K562 (cell line): Measurements from ENCODE around the gene AGFG1. TPM values are rescaled to one million over a fixed set of nuclear protein-coding genes. Genes with fewer than 3 reads are reported as not detected.

ENCODE experiments used
- ASH1L ChIP-seq: fragments of 450-650 bp; IDR thresholded peaks from 2 replicates; pipeline ENCODE4 v1.6.1; 2018; ENCODE audit warnings: borderline replicate concordance, mild to moderate bottlenecking, low read depth; ENCODE audit not compliant: partially characterized antibody
- ETV1 ChIP-seq: fragments of 450-650 bp; conservative IDR thresholded peaks from 2 replicates; pipeline ENCODE4 v1.6.1; 2016; ENCODE audit warnings: missing genetic modification characterization, control low read depth, low read depth, missing compliant biosample characterization
- HMG20A ChIP-seq: fragments of 450-650 bp; formaldehyde crosslinking; conservative IDR thresholded peaks from 2 replicates; pipeline ENCODE4 v1.4.0; 2020; ENCODE audit warnings: mild to moderate bottlenecking, mixed read lengths
- NR1H2 ChIP-seq: sonication (generic); formaldehyde crosslinking; IDR thresholded peaks from 2 replicates; pipeline ENCODE4 v1.4.0; 2020; ENCODE audit warnings: mild to moderate bottlenecking, missing genetic modification reagents
- SIRT6 ChIP-seq: IDR thresholded peaks from one replicate; pipeline ENCODE4 v1.6.1; 2012; ENCODE audit warnings: low read depth, mild to moderate bottlenecking, control low read depth, inconsistent platforms, low read length, moderate library complexity
- ZC3H8 ChIP-seq: fragments of 450-650 bp; IDR thresholded peaks from 2 replicates; pipeline ENCODE4 v1.6.1; 2017
- ZNF583 ChIP-seq: fragments of 250-450 bp; sonication (Bioruptor Pico); IDR thresholded peaks from 2 replicates; pipeline ENCODE4 v1.4.0; 2020
- ZSCAN32 ChIP-seq: fragments of 450-650 bp; formaldehyde crosslinking; IDR thresholded peaks from 2 replicates; pipeline ENCODE4 v1.4.0; 2020; ENCODE audit warnings: mild to moderate bottlenecking, moderate library complexity
- polyA plus RNA-seq, 8 experiments: library from polyadenylated mRNA; depleted of rRNA in 4 of 8; stranded (reverse) in 5 of 8; unstranded in 3 of 8; fragments of >200 nt; fragmentation: Nextera tagmentation in 2 of 8; fragmentation: Illumina TruSeq in 1 of 8; extraction: Ambion mirVana in 2 of 8; extraction: Trizol in 1 of 8; gene quantifications; 2 replicates each; pipeline versions ENCODE4 v1.2.1 to v1.2.3, GENCODE V29; 2011 to 2014; ENCODE audit warnings: inconsistent platforms in 1 of 8, missing spikeins in 1 of 8
- total RNA-seq, 7 experiments: library from RNA; depleted of rRNA in 6 of 7; stranded (reverse); fragments of >200 nt in 6 of 7; fragmentation: Illumina TruSeq in 2 of 7; extraction: Trizol in 2 of 7; gene quantifications; 2 replicates each; pipeline versions ENCODE4 v1.2.1 to v1.2.3, GENCODE V29; 2011 to 2021; ENCODE audit warnings: low replicate concordance in 1 of 7
- TF ChIP-seq, protein P1 (sequence below): fragments of 150-350 bp; IDR thresholded peaks from 2 replicates; pipeline ENCODE4 v1.6.1; 2014; ENCODE audit warnings: low read depth, mild to moderate bottlenecking, low read length, borderline replicate concordance
- TF ChIP-seq, protein P2 (sequence below), 3 experiments: fragments of 200-800 bp in 1 of 3; fragments of 250-450 bp in 1 of 3; fragments of 450-650 bp in 1 of 3; sonication (Bioruptor Pico) in 1 of 3; sonication (Bioruptor generic) in 1 of 3; formaldehyde crosslinking in 1 of 3; IDR thresholded peaks; 2 replicates each; pipeline versions ENCODE4 v1.6.1 to v1.8.0; 2016 to 2022; ENCODE audit warnings: mild to moderate bottlenecking in 2 of 3, missing genetic modification characterization in 2 of 3, missing compliant biosample characterization in 1 of 3, moderate library complexity in 1 of 3

AGFG1 gene
- total and polyA plus RNA-seq, 9 of the 15 experiments (the other 6 are each of a cell fraction or from before 2014, with no cell fraction given): 11.2 to 97.5 (median 36.0) TPM

DNA sequence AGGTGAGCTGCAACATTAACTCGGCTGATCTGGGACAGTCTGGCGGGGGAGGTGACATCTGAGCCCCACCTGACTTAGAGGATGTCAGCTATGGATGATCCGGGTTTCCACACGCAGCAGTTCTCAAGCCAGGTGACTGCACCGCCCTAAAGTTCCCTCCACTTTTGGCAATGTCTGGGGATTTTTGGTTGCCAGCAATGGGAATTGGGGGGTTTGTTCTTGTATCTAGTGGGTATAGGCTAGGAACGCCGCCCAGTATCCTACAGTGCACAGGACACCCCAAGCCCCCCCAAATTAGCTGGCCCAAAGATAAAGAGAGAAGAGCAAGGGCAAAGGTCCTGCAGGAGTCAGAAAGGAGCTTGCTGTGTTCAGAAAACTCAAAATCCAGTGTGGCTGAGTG lies 544 bp upstream of the AGFG1 start (continued):
- TF ChIP-seq, protein P1, sequence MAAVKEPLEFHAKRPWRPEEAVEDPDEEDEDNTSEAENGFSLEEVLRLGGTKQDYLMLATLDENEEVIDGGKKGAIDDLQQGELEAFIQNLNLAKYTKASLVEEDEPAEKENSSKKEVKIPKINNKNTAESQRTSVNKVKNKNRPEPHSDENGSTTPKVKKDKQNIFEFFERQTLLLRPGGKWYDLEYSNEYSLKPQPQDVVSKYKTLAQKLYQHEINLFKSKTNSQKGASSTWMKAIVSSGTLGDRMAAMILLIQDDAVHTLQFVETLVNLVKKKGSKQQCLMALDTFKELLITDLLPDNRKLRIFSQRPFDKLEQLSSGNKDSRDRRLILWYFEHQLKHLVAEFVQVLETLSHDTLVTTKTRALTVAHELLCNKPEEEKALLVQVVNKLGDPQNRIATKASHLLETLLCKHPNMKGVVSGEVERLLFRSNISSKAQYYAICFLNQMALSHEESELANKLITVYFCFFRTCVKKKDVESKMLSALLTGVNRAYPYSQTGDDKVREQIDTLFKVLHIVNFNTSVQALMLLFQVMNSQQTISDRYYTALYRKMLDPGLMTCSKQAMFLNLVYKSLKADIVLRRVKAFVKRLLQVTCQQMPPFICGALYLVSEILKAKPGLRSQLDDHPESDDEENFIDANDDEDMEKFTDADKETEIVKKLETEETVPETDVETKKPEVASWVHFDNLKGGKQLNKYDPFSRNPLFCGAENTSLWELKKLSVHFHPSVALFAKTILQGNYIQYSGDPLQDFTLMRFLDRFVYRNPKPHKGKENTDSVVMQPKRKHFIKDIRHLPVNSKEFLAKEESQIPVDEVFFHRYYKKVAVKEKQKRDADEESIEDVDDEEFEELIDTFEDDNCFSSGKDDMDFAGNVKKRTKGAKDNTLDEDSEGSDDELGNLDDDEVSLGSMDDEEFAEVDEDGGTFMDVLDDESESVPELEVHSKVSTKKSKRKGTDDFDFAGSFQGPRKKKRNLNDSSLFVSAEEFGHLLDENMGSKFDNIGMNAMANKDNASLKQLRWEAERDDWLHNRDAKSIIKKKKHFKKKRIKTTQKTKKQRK: no peak
- TF ChIP-seq ETV1 (tag): no peak
- TF ChIP-seq NR1H2 (CRISPR knock-in tag): no peak
- TF ChIP-seq, protein P2, sequence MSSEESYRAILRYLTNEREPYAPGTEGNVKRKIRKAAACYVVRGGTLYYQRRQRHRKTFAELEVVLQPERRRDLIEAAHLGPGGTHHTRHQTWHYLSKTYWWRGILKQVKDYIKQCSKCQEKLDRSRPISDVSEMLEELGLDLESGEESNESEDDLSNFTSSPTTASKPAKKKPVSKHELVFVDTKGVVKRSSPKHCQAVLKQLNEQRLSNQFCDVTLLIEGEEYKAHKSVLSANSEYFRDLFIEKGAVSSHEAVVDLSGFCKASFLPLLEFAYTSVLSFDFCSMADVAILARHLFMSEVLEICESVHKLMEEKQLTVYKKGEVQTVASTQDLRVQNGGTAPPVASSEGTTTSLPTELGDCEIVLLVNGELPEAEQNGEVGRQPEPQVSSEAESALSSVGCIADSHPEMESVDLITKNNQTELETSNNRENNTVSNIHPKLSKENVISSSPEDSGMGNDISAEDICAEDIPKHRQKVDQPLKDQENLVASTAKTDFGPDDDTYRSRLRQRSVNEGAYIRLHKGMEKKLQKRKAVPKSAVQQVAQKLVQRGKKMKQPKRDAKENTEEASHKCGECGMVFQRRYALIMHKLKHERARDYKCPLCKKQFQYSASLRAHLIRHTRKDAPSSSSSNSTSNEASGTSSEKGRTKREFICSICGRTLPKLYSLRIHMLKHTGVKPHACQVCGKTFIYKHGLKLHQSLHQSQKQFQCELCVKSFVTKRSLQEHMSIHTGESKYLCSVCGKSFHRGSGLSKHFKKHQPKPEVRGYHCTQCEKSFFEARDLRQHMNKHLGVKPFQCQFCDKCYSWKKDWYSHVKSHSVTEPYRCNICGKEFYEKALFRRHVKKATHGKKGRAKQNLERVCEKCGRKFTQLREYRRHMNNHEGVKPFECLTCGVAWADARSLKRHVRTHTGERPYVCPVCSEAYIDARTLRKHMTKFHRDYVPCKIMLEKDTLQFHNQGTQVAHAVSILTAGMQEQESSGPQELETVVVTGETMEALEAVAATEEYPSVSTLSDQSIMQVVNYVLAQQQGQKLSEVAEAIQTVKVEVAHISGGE (CRISPR knock-in tag; IDR thresholded peaks at IDR 0.05): no peak
- TF ChIP-seq ZC3H8: no peak
- no peak for TF ChIP-seq ZNF583 (CRISPR knock-in tag)
- no peak for TF ChIP-seq SIRT6
- TF ChIP-seq ASH1L: no peak
- TF ChIP-seq ZSCAN32 (CRISPR knock-in tag): no peak
- TF ChIP-seq HMG20A: no peak
